Glutamatergic neuron (in vitro differentiated cells): ENCODE data around the gene ADGRG2. TPM values are rescaled to one million over a fixed set of nuclear protein-coding genes. Genes with fewer than 3 reads are reported as not detected.

Source experiments
- DNase-seq: peaks from one replicate; pipeline ENCODE4 v3.0.0; 2022
- H3K27ac Mint-ChIP-seq: one replicate; pipeline ENCODE4 v1.8.0; 2020; ENCODE audit warnings: mild to moderate bottlenecking, mixed read lengths, inconsistent platforms; ENCODE audit not compliant: unreplicated experiment
- H3K27me3 Mint-ChIP-seq: one replicate; pipeline ENCODE4 v1.8.0; 2020; ENCODE audit warnings: mild to moderate bottlenecking, moderate library complexity, mixed read lengths, inconsistent platforms; ENCODE audit not compliant: unreplicated experiment
- H3K36me3 Mint-ChIP-seq: one replicate; pipeline ENCODE4 v1.8.0; 2020; ENCODE audit warnings: mild to moderate bottlenecking, mixed read lengths, inconsistent platforms; ENCODE audit not compliant: unreplicated experiment
- H3K4me1 Mint-ChIP-seq: one replicate; pipeline ENCODE4 v1.8.0; 2020; ENCODE audit warnings: mild to moderate bottlenecking, low read depth, mixed read lengths, inconsistent platforms; ENCODE audit not compliant: unreplicated experiment
- H3K4me3 Mint-ChIP-seq: one replicate; pipeline ENCODE4 v1.8.0; 2020; ENCODE audit warnings: mild to moderate bottlenecking, mixed read lengths, inconsistent platforms; ENCODE audit not compliant: unreplicated experiment
- H3K9me3 Mint-ChIP-seq: one replicate; pipeline ENCODE4 v1.8.0; 2020; ENCODE audit warnings: mild to moderate bottlenecking, moderate library complexity, mixed read lengths, inconsistent platforms; ENCODE audit not compliant: unreplicated experiment
- total RNA-seq: library from RNA; stranded (reverse); fragmentation: NEBNext Ultra II Directional; extraction: Animal tissue kit (Norgen Biotek cat#: 25700); gene quantifications from one replicate; pipeline ENCODE4 v1.2.1, GENCODE V29; 2021; ENCODE audit not compliant: unreplicated experiment
- TF ChIP-seq, protein P1 (sequence below): fragments of 200-600 bp; sonication (generic); IDR thresholded peaks from one replicate; pipeline ENCODE4 v1.5.0; 2021; ENCODE audit not compliant: partially characterized antibody, unreplicated experiment

The ADGRG2 gene
- total RNA-seq, 1 donor from 2014 or later: 0.39 TPM

DNA sequence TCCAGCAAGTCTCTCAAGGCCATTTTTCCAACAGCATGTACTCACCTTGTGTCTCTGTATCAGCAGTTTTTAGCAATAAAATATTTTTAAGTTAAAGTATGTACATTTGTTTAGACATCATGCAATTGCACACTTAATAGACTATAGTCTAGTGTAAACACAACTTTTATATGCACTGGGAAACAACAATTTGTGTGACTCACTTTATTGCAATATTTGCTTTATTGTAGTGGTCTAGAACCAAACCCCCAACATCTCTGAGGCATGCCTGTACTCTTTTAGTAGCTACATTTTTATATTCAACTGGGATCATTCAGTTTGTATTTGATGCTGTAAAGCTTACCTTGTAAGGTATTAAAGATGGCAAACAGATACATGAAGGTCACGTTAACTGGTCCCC is 123.6 kb downstream of the ADGRG2 start:
- TF ChIP-seq, protein P1, sequence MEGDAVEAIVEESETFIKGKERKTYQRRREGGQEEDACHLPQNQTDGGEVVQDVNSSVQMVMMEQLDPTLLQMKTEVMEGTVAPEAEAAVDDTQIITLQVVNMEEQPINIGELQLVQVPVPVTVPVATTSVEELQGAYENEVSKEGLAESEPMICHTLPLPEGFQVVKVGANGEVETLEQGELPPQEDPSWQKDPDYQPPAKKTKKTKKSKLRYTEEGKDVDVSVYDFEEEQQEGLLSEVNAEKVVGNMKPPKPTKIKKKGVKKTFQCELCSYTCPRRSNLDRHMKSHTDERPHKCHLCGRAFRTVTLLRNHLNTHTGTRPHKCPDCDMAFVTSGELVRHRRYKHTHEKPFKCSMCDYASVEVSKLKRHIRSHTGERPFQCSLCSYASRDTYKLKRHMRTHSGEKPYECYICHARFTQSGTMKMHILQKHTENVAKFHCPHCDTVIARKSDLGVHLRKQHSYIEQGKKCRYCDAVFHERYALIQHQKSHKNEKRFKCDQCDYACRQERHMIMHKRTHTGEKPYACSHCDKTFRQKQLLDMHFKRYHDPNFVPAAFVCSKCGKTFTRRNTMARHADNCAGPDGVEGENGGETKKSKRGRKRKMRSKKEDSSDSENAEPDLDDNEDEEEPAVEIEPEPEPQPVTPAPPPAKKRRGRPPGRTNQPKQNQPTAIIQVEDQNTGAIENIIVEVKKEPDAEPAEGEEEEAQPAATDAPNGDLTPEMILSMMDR: no peak
- Mint-ChIP-seq H3K4me3 (no peak overlapping the region), H3K4me1 (peaks cover 3% of the 10 kb centered on the region), H3K9me3 (no peaks in the 10 kb centered on the region), H3K27ac (no peak overlapping the region), H3K36me3 (no peaks in the 10 kb centered on the region), H3K27me3 (peaks cover 2% of the 10 kb centered on the region)
- no peak for DNase-seq

DNA sequence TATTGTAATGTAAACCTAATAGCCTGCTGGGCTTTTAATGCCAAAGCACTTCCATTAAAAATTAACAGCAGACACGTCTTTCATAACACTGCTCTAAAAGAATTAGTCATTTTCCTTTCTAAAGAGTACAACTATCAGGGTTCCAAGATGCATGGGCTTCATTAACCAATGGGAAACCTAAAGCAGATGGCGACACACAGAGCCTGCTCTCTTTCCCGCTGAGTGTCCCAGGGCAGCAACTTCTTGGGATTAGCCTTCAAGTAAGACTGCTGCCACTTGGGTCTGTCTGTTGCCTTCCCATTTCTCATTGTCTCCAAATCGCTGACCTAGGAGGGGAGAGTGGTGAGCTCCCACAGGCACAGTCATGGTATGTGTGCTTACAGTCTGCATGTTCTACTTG is 124.4 kb downstream of the ADGRG2 start:
- H3K27me3 Mint-ChIP-seq: peaks cover 2% of the 10 kb centered on the region
- H3K9me3 Mint-ChIP-seq: no peaks in the 10 kb centered on the region
- peaks cover 3% of the 10 kb centered on the region for H3K4me1 Mint-ChIP-seq
- DNase-seq: no peak
- no peak overlapping the region for H3K4me3 Mint-ChIP-seq
- H3K27ac Mint-ChIP-seq: no peak overlapping the region
- TF ChIP-seq, protein P1: no peak
- H3K36me3 Mint-ChIP-seq: no peaks in the 10 kb centered on the region

DNA sequence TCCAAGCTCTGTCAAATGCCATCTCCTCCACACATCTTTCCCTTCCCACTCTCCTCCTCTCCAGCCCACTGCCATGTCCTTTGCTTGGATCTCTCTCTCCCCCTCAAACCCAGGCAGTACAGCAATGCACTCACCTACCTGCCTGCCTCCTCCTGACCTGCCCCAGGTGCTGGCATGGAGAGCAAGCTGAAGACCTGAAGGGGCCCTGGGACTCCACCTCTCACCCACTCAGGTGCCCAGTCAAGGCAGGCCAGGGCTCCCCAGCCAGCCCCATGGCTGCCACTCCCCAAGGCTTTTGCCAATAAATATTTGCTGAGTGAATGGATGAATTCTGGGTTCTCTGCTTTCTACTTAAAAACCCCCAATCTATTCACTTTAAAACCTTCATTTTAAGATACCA is 125.7 kb downstream of the ADGRG2 start:
- Mint-ChIP-seq H3K9me3 (no peaks in the 10 kb centered on the region), H3K27ac (no peak overlapping the region), H3K4me3 (no peak overlapping the region), H3K36me3 (no peaks in the 10 kb centered on the region), H3K4me1 (peaks cover 3% of the 10 kb centered on the region), H3K27me3 (no peaks in the 10 kb centered on the region)
- TF ChIP-seq, protein P1: no peak
- no peak for DNase-seq

DNA sequence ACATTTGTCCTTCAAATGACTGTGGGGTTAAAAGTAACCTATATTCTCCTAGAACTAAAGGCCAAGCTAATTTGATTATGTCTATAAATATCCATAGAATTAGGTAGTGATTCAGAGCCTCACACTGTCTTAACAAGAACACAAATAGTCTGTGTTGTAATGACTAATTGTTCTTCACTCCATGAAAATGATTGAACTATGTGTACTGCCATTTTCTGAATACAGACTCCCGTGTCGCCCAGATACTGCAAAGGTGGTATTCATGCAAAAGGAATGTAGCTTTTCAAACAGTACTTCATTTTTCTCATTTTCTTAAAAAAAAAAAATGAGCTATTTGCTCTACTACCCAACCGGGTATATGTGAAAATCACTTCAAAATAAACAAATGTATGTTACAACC is 127.0 kb downstream of the ADGRG2 start:
- H3K36me3 Mint-ChIP-seq: no peaks in the 10 kb centered on the region
- H3K27ac Mint-ChIP-seq: no peak overlapping the region
- TF ChIP-seq, protein P1: no peak
- DNase-seq: no peak
- no peaks in the 10 kb centered on the region for H3K27me3 Mint-ChIP-seq
- H3K9me3 Mint-ChIP-seq: no peaks in the 10 kb centered on the region
- no peak overlapping the region for H3K4me3 Mint-ChIP-seq
- H3K4me1 Mint-ChIP-seq: peaks cover 3% of the 10 kb centered on the region

DNA sequence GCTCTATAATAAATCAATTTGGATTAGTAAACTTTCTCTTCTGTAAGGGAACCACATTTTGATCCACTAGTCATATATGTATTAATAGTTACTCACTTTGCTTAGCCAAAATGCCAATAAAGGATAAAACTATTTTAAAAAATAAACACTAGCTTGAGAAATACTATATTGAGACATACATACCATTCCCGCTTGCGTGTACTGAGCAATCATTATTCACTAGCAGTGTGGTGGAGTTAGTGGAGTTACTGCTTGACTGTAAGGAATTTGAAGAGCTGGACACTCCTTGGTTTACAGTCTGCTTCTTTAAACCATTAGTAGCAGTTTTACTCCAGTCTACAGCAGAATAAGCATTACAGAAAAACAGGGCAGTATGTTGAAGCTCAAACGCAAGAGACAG is 127.6 kb downstream of the ADGRG2 start:
- Mint-ChIP-seq H3K36me3 (no peaks in the 10 kb centered on the region), H3K4me3 (no peak overlapping the region), H3K27me3 (no peaks in the 10 kb centered on the region), H3K27ac (no peak overlapping the region), H3K4me1 (peaks cover 3% of the 10 kb centered on the region), H3K9me3 (no peaks in the 10 kb centered on the region)
- TF ChIP-seq, protein P1: no peak
- no peak for DNase-seq
